H9 (cell line): ENCODE measurements around the gene ANO6. TPM values are rescaled to one million over a fixed set of nuclear protein-coding genes. Genes with fewer than 3 reads are reported as not detected.

Experiments
- DNase-seq: peaks from one replicate; pipeline ENCODE4 v3.0.0-alpha.2; 2017
- H2AFZ ChIP-seq: one replicate; pipeline ENCODE4 v1.6.1; 2013; ENCODE audit warnings: mild to moderate bottlenecking, low read length, control low read depth, moderate library complexity
- H2AK5ac ChIP-seq: 2 replicates; pipeline ENCODE4 v1.6.1; 2013; ENCODE audit warnings: low read length, control low read depth, mixed read lengths; ENCODE audit not compliant: insufficient read length
- H2BK120ac ChIP-seq: one replicate; pipeline ENCODE4 v1.6.1; 2013; ENCODE audit warnings: low read depth, mild to moderate bottlenecking, low read length, control low read depth, inconsistent platforms; ENCODE audit not compliant: poor library complexity, severe bottlenecking
- H2BK12ac ChIP-seq: 2 replicates; pipeline ENCODE4 v1.6.1; 2013; ENCODE audit warnings: low read length, control low read depth, mixed read lengths, low read depth; ENCODE audit not compliant: insufficient read length
- H2BK15ac ChIP-seq: 2 replicates; pipeline ENCODE4 v1.6.1; 2013; ENCODE audit warnings: low read depth, low read length, control low read depth
- H2BK20ac ChIP-seq: one replicate; pipeline ENCODE4 v1.6.1; 2013; ENCODE audit warnings: low read depth, mild to moderate bottlenecking, low read length, control low read depth, inconsistent platforms; ENCODE audit not compliant: poor library complexity, severe bottlenecking
- H2BK5ac ChIP-seq: 2 replicates; pipeline ENCODE4 v1.6.1; 2013; ENCODE audit warnings: low read length, control low read depth, mixed read lengths; ENCODE audit not compliant: insufficient read length
- H3K14ac ChIP-seq: 2 replicates; pipeline ENCODE4 v1.6.1; 2013; ENCODE audit warnings: low read length, control low read depth; ENCODE audit not compliant: insufficient read depth
- H3K18ac ChIP-seq: 2 replicates; pipeline ENCODE4 v1.6.1; 2013; ENCODE audit warnings: low read depth, mild to moderate bottlenecking, mixed read lengths, low read length, control low read depth; ENCODE audit not compliant: insufficient read length
- H3K23ac ChIP-seq: 2 replicates; pipeline ENCODE4 v1.6.1; 2013; ENCODE audit warnings: low read length, control low read depth, mixed read lengths, low read depth; ENCODE audit not compliant: insufficient read length
- H3K23me2 ChIP-seq: 2 replicates; pipeline ENCODE4 v1.6.1; 2013; ENCODE audit warnings: low read depth, mild to moderate bottlenecking, mixed read lengths, low read length, control low read depth; ENCODE audit not compliant: insufficient read length, poor library complexity, severe bottlenecking
- H3K27ac ChIP-seq: 2 replicates; pipeline ENCODE4 v1.5.1; 2013; ENCODE audit warnings: low read length, control low read depth, mixed read lengths, low read depth; ENCODE audit not compliant: insufficient read length
- H3K27me3 ChIP-seq: 2 replicates; pipeline ENCODE4 v1.6.1; 2013; ENCODE audit warnings: low read length, control low read depth, inconsistent platforms; ENCODE audit not compliant: insufficient read depth
- H3K4ac ChIP-seq: 2 replicates; pipeline ENCODE4 v1.6.1; 2013; ENCODE audit warnings: low read depth, mild to moderate bottlenecking, control low read depth, inconsistent platforms, low read length, moderate library complexity
- H3K4me1 ChIP-seq: 2 replicates; pipeline ENCODE4 v1.6.1; 2013; ENCODE audit warnings: low read length, control low read depth, inconsistent platforms; ENCODE audit not compliant: insufficient read depth
- H3K4me2 ChIP-seq: 2 replicates; pipeline ENCODE4 v1.6.1; 2013; ENCODE audit warnings: low read length, control low read depth, mixed read lengths; ENCODE audit not compliant: insufficient read length, insufficient read depth
- H3K56ac ChIP-seq: 2 replicates; pipeline ENCODE4 v1.6.1; 2013; ENCODE audit warnings: low read depth, mild to moderate bottlenecking, mixed read lengths, low read length, control low read depth; ENCODE audit not compliant: insufficient read length
- H3K79me1 ChIP-seq: 2 replicates; pipeline ENCODE4 v1.6.1; 2013; ENCODE audit warnings: low read depth, mild to moderate bottlenecking, moderate library complexity, low read length, control low read depth, inconsistent platforms; ENCODE audit not compliant: insufficient read depth, poor library complexity, severe bottlenecking
- H3K79me2 ChIP-seq: 2 replicates; pipeline ENCODE4 v1.6.1; 2013; ENCODE audit warnings: low read length, control low read depth, inconsistent platforms; ENCODE audit not compliant: insufficient read depth
- H3K9ac ChIP-seq: 2 replicates; pipeline ENCODE4 v1.6.1; 2013; ENCODE audit warnings: low read length, control low read depth, mixed read lengths; ENCODE audit not compliant: insufficient read length; ENCODE audit errors: extremely low read depth
- H3K9me3 ChIP-seq: one replicate; pipeline ENCODE4 v1.6.1; 2013; ENCODE audit warnings: low read depth, low read length, inconsistent platforms; ENCODE audit not compliant: control insufficient read depth
- H3T11ph ChIP-seq: one replicate; pipeline ENCODE4 v1.6.1; 2013; ENCODE audit warnings: mild to moderate bottlenecking, low read length, control low read depth, inconsistent platforms
- H4K20me1 ChIP-seq: one replicate; pipeline ENCODE4 v1.6.1; 2013; ENCODE audit not compliant: control insufficient read depth, insufficient read length, insufficient read depth
- H4K5ac ChIP-seq: 2 replicates; pipeline ENCODE4 v1.6.1; 2013; ENCODE audit warnings: low read depth, mild to moderate bottlenecking, mixed read lengths, low read length, control low read depth; ENCODE audit not compliant: insufficient read length
- H4K8ac ChIP-seq: replicated peaks from 2 replicates; pipeline ENCODE4 v1.6.1; 2013; ENCODE audit warnings: low read length, control low read depth, mixed read lengths, low read depth; ENCODE audit not compliant: insufficient read length
- H4K91ac ChIP-seq: 2 replicates; pipeline ENCODE4 v1.6.1; 2013; ENCODE audit warnings: low read depth, mild to moderate bottlenecking, moderate library complexity, mixed read lengths, low read length, control low read depth; ENCODE audit not compliant: insufficient read length
- H3K27ac Mint-ChIP-seq, 3 experiments: 2 replicates in 2 of 3; 3 replicates in 1 of 3; pipeline ENCODE4 v1.8.0; 2020 to 2021; ENCODE audit warnings: mixed read lengths in 3 of 3, mild to moderate bottlenecking in 1 of 3, moderate library complexity in 1 of 3
- H3K27me3 Mint-ChIP-seq: 2 replicates; pipeline ENCODE4 v1.8.0; 2021; ENCODE audit warnings: low read depth, mild to moderate bottlenecking, moderate library complexity, mixed read lengths
- H3K36me3 Mint-ChIP-seq, 3 experiments: 2 replicates in 2 of 3; 3 replicates in 1 of 3; pipeline ENCODE4 v1.8.0; 2020 to 2021; ENCODE audit warnings: low read depth in 3 of 3, mixed read lengths in 3 of 3; ENCODE audit not compliant: insufficient read depth in 1 of 3
- H3K4me1 Mint-ChIP-seq, 2 experiments: 2 replicates each; pipeline ENCODE4 v1.8.0; 2020; ENCODE audit warnings: mixed read lengths in 2 of 2
- H3K4me3 Mint-ChIP-seq, 2 experiments: 2 replicates in 1 of 2; 3 replicates in 1 of 2; pipeline ENCODE4 v1.8.0; 2020 to 2021; ENCODE audit warnings: mild to moderate bottlenecking in 2 of 2, mixed read lengths in 2 of 2, moderate library complexity in 1 of 2
- H3K9me3 Mint-ChIP-seq, 2 experiments: 2 replicates in 1 of 2; 3 replicates in 1 of 2; pipeline ENCODE4 v1.8.0; 2020; ENCODE audit warnings: mild to moderate bottlenecking in 2 of 2, mixed read lengths in 2 of 2, moderate library complexity in 1 of 2
- WGBS: extraction: QIAGEN DNeasy Blood & Tissue Kit; methylation state at CpG from one replicate; pipeline ENCODE4 v1.1.7; 2013; ENCODE audit warnings: missing lambda C conversion rate, low lambda C conversion rate, mixed read lengths; ENCODE audit not compliant: insufficient read length; ENCODE audit errors: extremely low coverage; 5-methylcytosine and 5-hydroxymethylcytosine counted together
- total RNA-seq: library from RNA; stranded (reverse); gene quantifications from 2 replicates; pipeline ENCODE4 v1.2.1, GENCODE V29; 2021
- TF ChIP-seq, protein P1 (sequence below): fragments of 200-600 bp; sonication (generic); conservative IDR thresholded peaks from 3 replicates; pipeline ENCODE4 v1.8.0; 2021; ENCODE audit warnings: antibody characterized with exemption, mild to moderate bottlenecking

The ANO6 gene
- total RNA-seq, 1 experiment from 2014 or later = 24.3 TPM

DNA sequence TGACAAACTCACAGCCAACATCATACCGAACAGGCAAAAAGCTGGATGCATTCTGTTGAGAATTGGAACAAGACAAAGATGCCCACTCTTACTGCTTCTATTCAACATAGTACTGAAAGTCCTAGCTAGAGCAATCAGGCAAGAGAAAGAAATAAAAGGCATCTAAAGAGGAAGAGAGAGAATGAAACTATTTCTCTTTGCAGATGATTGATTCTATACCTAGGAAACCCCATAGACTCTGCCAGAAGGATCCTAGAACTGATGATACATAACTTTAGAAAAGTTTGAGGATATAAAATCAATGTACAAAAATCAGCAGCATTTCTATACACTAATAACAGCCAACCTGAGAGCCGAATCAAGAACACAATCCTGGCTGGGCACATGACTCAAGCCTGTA lies 6.1 kb upstream of the ANO6 start:
- no peaks in the 10 kb centered on the region for H3K27me3 ChIP-seq
- no peaks in the 10 kb centered on the region; a peak in 1 of 7 replicates for H3K36me3 Mint-ChIP-seq
- H3K27me3 Mint-ChIP-seq = no peaks in the 10 kb centered on the region
- H4K20me1 ChIP-seq = no peaks in the 10 kb centered on the region
- no peak overlapping the region for H2BK15ac ChIP-seq
- DNase-seq = no peak
- no peak overlapping the region for H3K23ac ChIP-seq
- H3K27ac Mint-ChIP-seq = no peak overlapping the region; a peak in 2 of 7 replicates
- no peak overlapping the region for H2BK5ac ChIP-seq
- no peaks in the 10 kb centered on the region for H3K23me2 ChIP-seq
- H3K18ac ChIP-seq = no peak overlapping the region
- H4K5ac ChIP-seq = no peak overlapping the region
- no CpG with 5 or more reads among the region's 2 CpGs for WGBS
- H3K9me3 ChIP-seq = no peaks in the 10 kb centered on the region
- no peaks in the 10 kb centered on the region for H3K9me3 Mint-ChIP-seq
- H3K79me2 ChIP-seq = no peaks in the 10 kb centered on the region
- no peak overlapping the region for H4K8ac ChIP-seq
- no peak overlapping the region for H3K14ac ChIP-seq
- no peak overlapping the region for H3K27ac ChIP-seq
- no peak overlapping the region for H3K4ac ChIP-seq
- no peak overlapping the region for H3K4me2 ChIP-seq
- H2AK5ac ChIP-seq = no peak overlapping the region
- H3K9ac ChIP-seq = no peak overlapping the region
- H3K4me3 Mint-ChIP-seq = no peak overlapping the region
- H3K56ac ChIP-seq = no peak overlapping the region
- H3K4me1 Mint-ChIP-seq = peaks cover 8 to 11% of the 10 kb centered on the region in 2 experiments; a peak in 3 of 4 replicates
- H2BK12ac ChIP-seq = no peak overlapping the region
- H4K91ac ChIP-seq = no peak overlapping the region
- no peak overlapping the region for H2AFZ ChIP-seq
- no peaks in the 10 kb centered on the region for H3K4me1 ChIP-seq
- H3T11ph ChIP-seq = no peak overlapping the region
- no peak overlapping the region for H2BK20ac ChIP-seq
- no peak overlapping the region for H2BK120ac ChIP-seq
- TF ChIP-seq, protein P1, sequence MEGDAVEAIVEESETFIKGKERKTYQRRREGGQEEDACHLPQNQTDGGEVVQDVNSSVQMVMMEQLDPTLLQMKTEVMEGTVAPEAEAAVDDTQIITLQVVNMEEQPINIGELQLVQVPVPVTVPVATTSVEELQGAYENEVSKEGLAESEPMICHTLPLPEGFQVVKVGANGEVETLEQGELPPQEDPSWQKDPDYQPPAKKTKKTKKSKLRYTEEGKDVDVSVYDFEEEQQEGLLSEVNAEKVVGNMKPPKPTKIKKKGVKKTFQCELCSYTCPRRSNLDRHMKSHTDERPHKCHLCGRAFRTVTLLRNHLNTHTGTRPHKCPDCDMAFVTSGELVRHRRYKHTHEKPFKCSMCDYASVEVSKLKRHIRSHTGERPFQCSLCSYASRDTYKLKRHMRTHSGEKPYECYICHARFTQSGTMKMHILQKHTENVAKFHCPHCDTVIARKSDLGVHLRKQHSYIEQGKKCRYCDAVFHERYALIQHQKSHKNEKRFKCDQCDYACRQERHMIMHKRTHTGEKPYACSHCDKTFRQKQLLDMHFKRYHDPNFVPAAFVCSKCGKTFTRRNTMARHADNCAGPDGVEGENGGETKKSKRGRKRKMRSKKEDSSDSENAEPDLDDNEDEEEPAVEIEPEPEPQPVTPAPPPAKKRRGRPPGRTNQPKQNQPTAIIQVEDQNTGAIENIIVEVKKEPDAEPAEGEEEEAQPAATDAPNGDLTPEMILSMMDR = no peak
- no peaks in the 10 kb centered on the region for H3K79me1 ChIP-seq
